CD14-positive monocyte (primary cell): ENCODE measurements around the gene ONECUT3. TPM values are rescaled to one million over a fixed set of nuclear protein-coding genes. Genes with fewer than 3 reads are reported as not detected.

Source experiments
- DNase-seq, 3 donors: peaks; one replicate each; pipeline ENCODE4 v3.0.0-alpha.2; 2011 to 2022
- H2AFZ ChIP-seq: 2 replicates; pipeline ENCODE4 v1.6.0; 2012; ENCODE audit warnings: mild to moderate bottlenecking, low read depth, low read length, inconsistent platforms; ENCODE audit not compliant: insufficient read depth, poor library complexity, severe bottlenecking
- H3K27ac ChIP-seq, 2 donors: 1 replicate in 1 of 2; 2 replicates in 1 of 2; pipeline ENCODE4 v1.5.1; 2012 to 2013; ENCODE audit warnings: low read length in 2 of 2, control low read depth in 1 of 2, inconsistent platforms in 1 of 2, low read depth in 1 of 2, mild to moderate bottlenecking in 1 of 2
- H3K27me3 ChIP-seq, 2 donors: one replicate each; pipeline versions ENCODE4 v1.6.0 to v1.6.1; 2011 to 2013; ENCODE audit warnings: low read length in 2 of 2; ENCODE audit not compliant: control insufficient read depth in 2 of 2, insufficient read depth in 2 of 2
- H3K36me3 ChIP-seq, 2 donors: replicated peaks in 1 of 2; 1 replicate in 1 of 2; 2 replicates in 1 of 2; pipeline versions ENCODE4 v1.5.1 to v1.6.1; 2012 to 2013; ENCODE audit warnings: low read length in 2 of 2, control low read depth in 1 of 2, inconsistent platforms in 1 of 2, mild to moderate bottlenecking in 1 of 2; ENCODE audit not compliant: insufficient read depth in 2 of 2, control insufficient read depth in 1 of 2
- H3K4me1 ChIP-seq, 2 donors: 1 replicate in 1 of 2; 2 replicates in 1 of 2; pipeline versions ENCODE4 v1.5.1 to v1.6.1; 2012 to 2013; ENCODE audit warnings: low read length in 2 of 2, control low read depth in 1 of 2, inconsistent platforms in 1 of 2, mild to moderate bottlenecking in 1 of 2, moderate library complexity in 1 of 2; ENCODE audit not compliant: insufficient read depth in 2 of 2, control insufficient read depth in 1 of 2
- H3K4me2 ChIP-seq: replicated peaks from 2 replicates; pipeline ENCODE3; 2012; ENCODE audit warnings: low read length, moderate library complexity, mild to moderate bottlenecking; ENCODE audit not compliant: poor library complexity, severe bottlenecking; ENCODE audit errors: extremely low read depth
- H3K4me3 ChIP-seq, 3 experiments: fragments of 200-600 bp in 1 of 3; sonication (generic) in 1 of 3; replicated peaks in 1 of 3; 1 replicate in 2 of 3; 2 replicates in 1 of 3; pipeline ENCODE4 v1.5.1; 2011 to 2013; ENCODE audit warnings: low read length in 3 of 3, mild to moderate bottlenecking in 3 of 3, control low read depth in 2 of 3, low read depth in 2 of 3, inconsistent platforms in 1 of 3, moderate library complexity in 1 of 3
- H3K79me2 ChIP-seq: 2 replicates; pipeline ENCODE4 v1.6.0; 2012; ENCODE audit warnings: mild to moderate bottlenecking, control low read depth, inconsistent platforms, low read length, moderate library complexity; ENCODE audit not compliant: insufficient read depth
- H3K9ac ChIP-seq: 2 replicates; pipeline ENCODE4 v1.6.0; 2017; ENCODE audit warnings: low read length, mild to moderate bottlenecking; ENCODE audit not compliant: insufficient read depth, poor library complexity, severe bottlenecking
- H3K9me3 ChIP-seq, 2 donors: replicated peaks in 1 of 2; 1 replicate in 1 of 2; 2 replicates in 1 of 2; pipeline versions ENCODE4 v1.5.1 to v1.6.1; 2012 to 2013; ENCODE audit warnings: low read length in 2 of 2, control low read depth in 1 of 2; ENCODE audit not compliant: control insufficient read depth in 1 of 2, insufficient read depth in 1 of 2
- H4K20me1 ChIP-seq: 2 replicates; pipeline ENCODE4 v1.6.0; 2012; ENCODE audit warnings: mild to moderate bottlenecking, low read length, control low read depth, moderate library complexity; ENCODE audit not compliant: insufficient read depth
- H3K27ac Mint-ChIP-seq, 7 donors: one replicate each; pipeline ENCODE4 v1.8.0; 2020; ENCODE audit warnings: mild to moderate bottlenecking in 7 of 7, mixed read lengths in 7 of 7, moderate library complexity in 6 of 7, inconsistent platforms in 2 of 7
- H3K27me3 Mint-ChIP-seq, 3 donors: one replicate each; pipeline ENCODE4 v1.8.0; 2021 to 2022; ENCODE audit warnings: low read depth in 3 of 3, mild to moderate bottlenecking in 3 of 3, mixed read lengths in 3 of 3, moderate library complexity in 3 of 3, inconsistent platforms in 1 of 3
- H3K36me3 Mint-ChIP-seq, 2 donors: one replicate each; pipeline ENCODE4 v1.8.0; 2020; ENCODE audit warnings: mixed read lengths in 2 of 2, inconsistent platforms in 1 of 2, mild to moderate bottlenecking in 1 of 2
- H3K4me1 Mint-ChIP-seq: one replicate; pipeline ENCODE4 v1.8.0; 2020; ENCODE audit warnings: mild to moderate bottlenecking, mixed read lengths
- H3K4me3 Mint-ChIP-seq, 2 donors: one replicate each; pipeline ENCODE4 v1.8.0; 2020; ENCODE audit warnings: mild to moderate bottlenecking in 2 of 2, mixed read lengths in 2 of 2, moderate library complexity in 1 of 2
- H3K9me3 Mint-ChIP-seq, 7 donors: one replicate each; pipeline ENCODE4 v1.8.0; 2020 to 2022; ENCODE audit warnings: mixed read lengths in 7 of 7, mild to moderate bottlenecking in 6 of 7, moderate library complexity in 6 of 7, inconsistent platforms in 2 of 7
- WGBS: methylation state at CpG from one replicate; pipeline ENCODE4 v1.1.5; 2013; ENCODE audit warnings: missing lambda C conversion rate; ENCODE audit not compliant: insufficient coverage; 5-methylcytosine and 5-hydroxymethylcytosine counted together
- intact Hi-C, 2 donors: fragments of 100-400 bp; cut with micrococcal nuclease; formaldehyde crosslinking; loops; one replicate each; pipeline versions ENCODE4 v1.15.0 to v1.15.1; 2023
- polyA plus RNA-seq, 3 donors: library from polyadenylated mRNA; depleted of rRNA in 1 of 3; unstranded in 2 of 3; stranded (reverse) in 1 of 3; fragments of 300-500 nt in 2 of 3; fragments of >200 nt in 1 of 3; fragmentation: Illumina TruSeq in 2 of 3; gene quantifications; 1 replicate in 2 of 3; 2 replicates in 1 of 3; pipeline ENCODE4 v1.2.3, GENCODE V29; 2012 to 2021
- TF ChIP-seq, protein P1 (sequence below): fragments of 200-600 bp; IDR thresholded peaks from one replicate; pipeline ENCODE4 v1.8.0; 2022; ENCODE audit warnings: antibody characterized with exemption, mild to moderate bottlenecking

Gene ONECUT3
- polyA plus RNA-seq, 3 donors, result not detected

DNA sequence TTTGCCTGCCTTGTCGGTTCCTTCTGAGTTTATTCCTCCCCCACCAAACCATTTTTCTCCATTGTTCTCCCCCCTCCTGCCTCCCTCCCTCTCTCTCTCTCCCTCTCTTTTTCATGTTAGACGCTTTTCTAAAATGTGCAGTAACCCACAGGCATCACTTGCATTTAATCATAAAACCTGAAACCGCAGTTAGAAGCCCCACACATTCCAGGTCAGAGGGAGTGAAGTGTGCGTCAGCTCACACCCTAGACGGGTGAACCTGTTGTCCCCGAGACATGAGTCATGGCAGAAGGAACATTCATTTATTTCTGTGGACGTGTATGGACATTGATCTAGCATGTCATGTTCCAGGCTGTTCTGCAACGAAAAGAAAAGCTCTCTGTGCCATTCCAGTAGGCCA is 19.9 kb downstream of the ONECUT3 start:
- Histone ChIP-seq H2AFZ (no peak overlapping the region), H4K20me1 (no peaks in the 10 kb centered on the region), H3K79me2 (no peaks in the 10 kb centered on the region), H3K4me2 (no peak overlapping the region), H3K27ac (no peak overlapping the region), H3K4me3 (no peak overlapping the region), H3K9ac (no peak overlapping the region), H3K9me3 (peaks cover 30 to 35% of the 10 kb centered on the region in 2 donors), H3K36me3 (no peaks in the 10 kb centered on the region), H3K4me1 (no peaks in the 10 kb centered on the region), H3K27me3 (peaks cover 28 to 85% of the 10 kb centered on the region in 2 donors)
- no peaks in the 10 kb centered on the region for H3K4me1 Mint-ChIP-seq
- peaks cover 18 to 62% (median 43%) of the 10 kb centered on the region in 7 donors for H3K9me3 Mint-ChIP-seq
- H3K27me3 Mint-ChIP-seq, result peaks cover 75 to 97% (median 82%) of the 10 kb centered on the region in 3 donors
- no peak overlapping the region for H3K27ac Mint-ChIP-seq
- TF ChIP-seq, protein P1, sequence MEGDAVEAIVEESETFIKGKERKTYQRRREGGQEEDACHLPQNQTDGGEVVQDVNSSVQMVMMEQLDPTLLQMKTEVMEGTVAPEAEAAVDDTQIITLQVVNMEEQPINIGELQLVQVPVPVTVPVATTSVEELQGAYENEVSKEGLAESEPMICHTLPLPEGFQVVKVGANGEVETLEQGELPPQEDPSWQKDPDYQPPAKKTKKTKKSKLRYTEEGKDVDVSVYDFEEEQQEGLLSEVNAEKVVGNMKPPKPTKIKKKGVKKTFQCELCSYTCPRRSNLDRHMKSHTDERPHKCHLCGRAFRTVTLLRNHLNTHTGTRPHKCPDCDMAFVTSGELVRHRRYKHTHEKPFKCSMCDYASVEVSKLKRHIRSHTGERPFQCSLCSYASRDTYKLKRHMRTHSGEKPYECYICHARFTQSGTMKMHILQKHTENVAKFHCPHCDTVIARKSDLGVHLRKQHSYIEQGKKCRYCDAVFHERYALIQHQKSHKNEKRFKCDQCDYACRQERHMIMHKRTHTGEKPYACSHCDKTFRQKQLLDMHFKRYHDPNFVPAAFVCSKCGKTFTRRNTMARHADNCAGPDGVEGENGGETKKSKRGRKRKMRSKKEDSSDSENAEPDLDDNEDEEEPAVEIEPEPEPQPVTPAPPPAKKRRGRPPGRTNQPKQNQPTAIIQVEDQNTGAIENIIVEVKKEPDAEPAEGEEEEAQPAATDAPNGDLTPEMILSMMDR, result no peak
- WGBS, result 67% methylated on average over 5 of the region's 8 CpGs
- DNase-seq, result no peak
- H3K36me3 Mint-ChIP-seq, result peaks cover 2 to 3% of the 10 kb centered on the region in 2 donors
- H3K4me3 Mint-ChIP-seq, result peak overlapping the region in 1 of 2 donors; percentile 20
- intact Hi-C loops, result no loop called here

GRCh38 chr19:1774989-1775772 is 21.9 kb downstream of the ONECUT3 start:
- WGBS, result 14% methylated on average over 46 of the region's 59 CpGs
- DNase-seq, result no peak

More at GRCh38 chr19:1774989-1775772, 21.9 kb downstream of the ONECUT3 start:
- Mint-ChIP-seq H3K27ac (no peak overlapping the region), H3K9me3 (peaks cover 18 to 58% (median 40%) of the 10 kb centered on the region in 7 donors), H3K27me3 (peaks cover 78 to 97% (median 81%) of the 10 kb centered on the region in 3 donors), H3K36me3 (peaks cover 2 to 3% of the 10 kb centered on the region in 2 donors), H3K4me1 (no peaks in the 10 kb centered on the region), H3K4me3 (peak overlapping the region in 1 of 2 donors; percentile 77)
- Histone ChIP-seq H2AFZ (no peak overlapping the region), H3K4me1 (no peaks in the 10 kb centered on the region), H3K36me3 (no peaks in the 10 kb centered on the region), H3K4me3 (no peak overlapping the region), H3K4me2 (no peak overlapping the region), H3K9ac (no peak overlapping the region), H4K20me1 (no peaks in the 10 kb centered on the region), H3K27ac (no peak overlapping the region), H3K79me2 (no peaks in the 10 kb centered on the region), H3K27me3 (peaks cover 33 to 86% of the 10 kb centered on the region in 2 donors), H3K9me3 (peaks cover 25 to 35% of the 10 kb centered on the region in 2 donors)
- intact Hi-C loops, result no loop called here
- TF ChIP-seq, protein P1, result peak; percentile 39
